IPS-15b (cell line): ENCODE data around the gene CCDC167.

Source experiments
- H3K27me3 ChIP-seq: one replicate; pipeline ENCODE4 v1.6.1; 2013; ENCODE audit warnings: low read length; ENCODE audit not compliant: control insufficient read depth, insufficient read depth
- H3K36me3 ChIP-seq: one replicate; pipeline ENCODE4 v1.6.1; 2013; ENCODE audit warnings: low read length; ENCODE audit not compliant: control insufficient read depth, insufficient read depth
- H3K4me1 ChIP-seq: one replicate; pipeline ENCODE4 v1.6.1; 2013; ENCODE audit warnings: mild to moderate bottlenecking, low read length; ENCODE audit not compliant: control insufficient read depth, insufficient read depth
- H3K4me3 ChIP-seq: one replicate; pipeline ENCODE4 v1.5.1; 2013; ENCODE audit warnings: low read depth, low read length
- H3K9ac ChIP-seq: one replicate; pipeline ENCODE4 v1.6.1; 2013; ENCODE audit warnings: low read depth, mild to moderate bottlenecking, low read length
- H3K9me3 ChIP-seq: one replicate; pipeline ENCODE4 v1.6.1; 2013; ENCODE audit warnings: mild to moderate bottlenecking, low read length; ENCODE audit not compliant: control insufficient read depth, insufficient read depth

The CCDC167 gene

GRCh38 chr6:37525460-37526357 lies 26.0 kb upstream of the CCDC167 start:
- H3K9ac ChIP-seq: no peak overlapping the region
- H3K4me3 ChIP-seq: no peak overlapping the region
- no peaks in the 10 kb centered on the region for H3K36me3 ChIP-seq
- no peaks in the 10 kb centered on the region for H3K9me3 ChIP-seq
- H3K27me3 ChIP-seq: peaks cover 3% of the 10 kb centered on the region
- no peaks in the 10 kb centered on the region for H3K4me1 ChIP-seq

GRCh38 chr6:37524970-37525318 lies 25.3 kb upstream of the CCDC167 start:
- Histone ChIP-seq H3K9ac (no peak overlapping the region), H3K4me3 (no peak overlapping the region), H3K36me3 (no peaks in the 10 kb centered on the region), H3K27me3 (peaks cover 3% of the 10 kb centered on the region), H3K9me3 (no peaks in the 10 kb centered on the region), H3K4me1 (no peaks in the 10 kb centered on the region)

GRCh38 chr6:37524025-37524969 lies 24.6 kb upstream of the CCDC167 start:
- Histone ChIP-seq H3K4me3 (no peak overlapping the region), H3K27me3 (no peaks in the 10 kb centered on the region), H3K4me1 (no peaks in the 10 kb centered on the region), H3K9me3 (no peaks in the 10 kb centered on the region), H3K36me3 (no peaks in the 10 kb centered on the region), H3K9ac (no peak overlapping the region)

GRCh38 chr6:37523412-37523811 lies 23.7 kb upstream of the CCDC167 start:
- H3K4me3 ChIP-seq: no peak overlapping the region
- H3K9me3 ChIP-seq: no peaks in the 10 kb centered on the region
- no peaks in the 10 kb centered on the region for H3K27me3 ChIP-seq
- no peaks in the 10 kb centered on the region for H3K4me1 ChIP-seq
- H3K9ac ChIP-seq: no peak overlapping the region
- H3K36me3 ChIP-seq: no peaks in the 10 kb centered on the region

GRCh38 chr6:37522836-37523235 lies 23.1 kb upstream of the CCDC167 start:
- Histone ChIP-seq H3K36me3 (no peaks in the 10 kb centered on the region), H3K4me3 (no peak overlapping the region), H3K27me3 (no peaks in the 10 kb centered on the region), H3K9me3 (no peaks in the 10 kb centered on the region), H3K9ac (no peak overlapping the region), H3K4me1 (no peaks in the 10 kb centered on the region)

- Histone ChIP-seq H3K4me1 (peaks cover 5% of the 10 kb centered on the region), H3K36me3 (no peaks in the 10 kb centered on the region), H3K27me3 (no peaks in the 10 kb centered on the region), H3K9ac (no peak overlapping the region), H3K4me3 (no peak overlapping the region), H3K9me3 (no peaks in the 10 kb centered on the region)
Observed at GRCh38 chr6:37521674-37522073, 22.0 kb upstream of the CCDC167 start.

GRCh38 chr6:37520926-37521325 lies 21.2 kb upstream of the CCDC167 start:
- no peak overlapping the region for H3K4me3 ChIP-seq
- H3K9me3 ChIP-seq: no peaks in the 10 kb centered on the region
- no peaks in the 10 kb centered on the region for H3K27me3 ChIP-seq
- H3K36me3 ChIP-seq: no peaks in the 10 kb centered on the region
- peaks cover 10% of the 10 kb centered on the region for H3K4me1 ChIP-seq
- H3K9ac ChIP-seq: no peak overlapping the region

- H3K4me1 ChIP-seq: peaks cover 13% of the 10 kb centered on the region
- no peak overlapping the region for H3K9ac ChIP-seq
- H3K4me3 ChIP-seq: no peak overlapping the region
- H3K9me3 ChIP-seq: no peaks in the 10 kb centered on the region
- H3K27me3 ChIP-seq: peaks cover 3% of the 10 kb centered on the region
- H3K36me3 ChIP-seq: no peaks in the 10 kb centered on the region
Observed at GRCh38 chr6:37519461-37519860, 19.8 kb upstream of the CCDC167 start.

- H3K9ac ChIP-seq: no peak overlapping the region
- no peaks in the 10 kb centered on the region for H3K36me3 ChIP-seq
- H3K4me1 ChIP-seq: peaks cover 17% of the 10 kb centered on the region
Observed at GRCh38 chr6:37518116-37518515, 18.4 kb upstream of the CCDC167 start.

GRCh38 chr6:37517411-37517812 lies 17.7 kb upstream of the CCDC167 start:
- no peaks in the 10 kb centered on the region for H3K9me3 ChIP-seq
- H3K27me3 ChIP-seq: peaks cover 23% of the 10 kb centered on the region
- H3K9ac ChIP-seq: no peak overlapping the region
- no peaks in the 10 kb centered on the region for H3K36me3 ChIP-seq
- peaks cover 18% of the 10 kb centered on the region for H3K4me1 ChIP-seq
- no peak overlapping the region for H3K4me3 ChIP-seq

More at GRCh38 chr6:37518116-37518515, 18.4 kb upstream of the CCDC167 start:
- no peaks in the 10 kb centered on the region for H3K9me3 ChIP-seq
- H3K4me3 ChIP-seq: no peak overlapping the region
- peaks cover 16% of the 10 kb centered on the region for H3K27me3 ChIP-seq

GRCh38 chr6:37516920-37517405 lies 17.3 kb upstream of the CCDC167 start:
- Histone ChIP-seq H3K9me3 (no peaks in the 10 kb centered on the region), H3K9ac (no peak overlapping the region), H3K27me3 (peaks cover 28% of the 10 kb centered on the region), H3K4me3 (no peak overlapping the region), H3K36me3 (no peaks in the 10 kb centered on the region), H3K4me1 (peaks cover 18% of the 10 kb centered on the region)
